Bronchial epithelial cell (primary cell): Measurements from ENCODE around the gene IGFBP5. TPM values are rescaled to one million over a fixed set of nuclear protein-coding genes. Genes with fewer than 3 reads are reported as not detected.

Experiments used
- DNase-seq: peaks from one replicate; pipeline ENCODE4 v3.0.0-alpha.2; 2010; ENCODE audit warnings: low read depth
- FAIRE-seq: peaks from 2 replicates; lab custom pipeline; 2011; peaks lifted over from hg19 to GRCh38; lab: Jason Lieb, UNC
- H3K27me3 ChIP-seq: 2 replicates; pipeline ENCODE4 v1.5.1; 2011; ENCODE audit warnings: low read length; ENCODE audit not compliant: control insufficient read depth, insufficient read depth
- H3K36me3 ChIP-seq: 2 replicates; pipeline ENCODE4 v1.5.1; 2011; ENCODE audit warnings: low read length; ENCODE audit not compliant: control insufficient read depth, insufficient read depth
- H3K4me3 ChIP-seq: 2 replicates; pipeline ENCODE4 v1.5.1; 2011; ENCODE audit warnings: mild to moderate bottlenecking, low read depth, low read length, control low read depth
- CTCF ChIP-seq: IDR thresholded peaks from 2 replicates; pipeline ENCODE4 v1.5.1; 2011; ENCODE audit warnings: mild to moderate bottlenecking, moderate library complexity, low read length, control low read depth, inconsistent platforms; ENCODE audit not compliant: insufficient read depth, severe bottlenecking
- total RNA-seq: library from RNA; depleted of rRNA; stranded (reverse); fragments of >200 nt; gene quantifications from 2 replicates; pipeline ENCODE4 v1.2.1, GENCODE V29; 2014

The IGFBP5 gene
- total RNA-seq, 1 donor from 2014 or later: 9.2 TPM

GRCh38 chr2:216689397-216689796, 6.0 kb downstream of the IGFBP5 start:
- FAIRE-seq (peak; percentile 18), DNase-seq (no peak)
- peaks cover 6% of the 10 kb centered on the region for H3K27me3 ChIP-seq
- no peak overlapping the region for H3K4me3 ChIP-seq
- no peak for TF ChIP-seq CTCF
- no peaks in the 10 kb centered on the region for H3K36me3 ChIP-seq

- Histone ChIP-seq H3K27me3 (peaks cover 3% of the 10 kb centered on the region), H3K36me3 (no peaks in the 10 kb centered on the region), H3K4me3 (no peak overlapping the region)
- no peak for TF ChIP-seq CTCF
- no peak for DNase-seq
- peak; percentile 13 for FAIRE-seq
Observed at GRCh38 chr2:216688731-216689340, 6.5 kb downstream of the IGFBP5 start.

- Histone ChIP-seq H3K36me3 (no peaks in the 10 kb centered on the region), H3K4me3 (no peak overlapping the region), H3K27me3 (peaks cover 1% of the 10 kb centered on the region)
- peak; percentile 18 for TF ChIP-seq CTCF
- DNase-seq (no peak), FAIRE-seq (no peak)
Observed at GRCh38 chr2:216687646-216688045, 7.7 kb downstream of the IGFBP5 start.

- no peak overlapping the region for H3K4me3 ChIP-seq
- H3K27me3 ChIP-seq: peaks cover 1% of the 10 kb centered on the region
- no peak for TF ChIP-seq CTCF
- no peak for FAIRE-seq
- DNase-seq: no peak
- H3K36me3 ChIP-seq: no peaks in the 10 kb centered on the region
Observed at GRCh38 chr2:216687111-216687510, 8.2 kb downstream of the IGFBP5 start.

- DNase-seq (no peak), FAIRE-seq (no peak)
- H3K27me3 ChIP-seq: peaks cover 1% of the 10 kb centered on the region
- no peak overlapping the region for H3K4me3 ChIP-seq
- TF ChIP-seq CTCF: no peak
- H3K36me3 ChIP-seq: no peaks in the 10 kb centered on the region
Observed at GRCh38 chr2:216685327-216685875, 9.9 kb downstream of the IGFBP5 start.

- Histone ChIP-seq H3K4me3 (no peak overlapping the region), H3K27me3 (peaks cover under 1% of the 10 kb centered on the region), H3K36me3 (no peaks in the 10 kb centered on the region)
- DNase-seq: peak; percentile 96
- peak; percentile 99 for FAIRE-seq
- TF ChIP-seq CTCF: no peak
Observed at GRCh38 chr2:216683846-216684245, 11.5 kb downstream of the IGFBP5 start.
